GM23338 (cell line): ENCODE data around the gene TJP1.

ENCODE experiments used
- EZH2phosphoT487 ChIP-seq: fragments of 200-600 bp; sonication (generic); IDR thresholded peaks from one replicate; pipeline ENCODE4 v1.8.1; 2018; ENCODE audit warnings: antibody characterized with exemption; ENCODE audit not compliant: unreplicated experiment
- REST ChIP-seq: IDR thresholded peaks from one replicate; pipeline ENCODE4 v1.6.1; 2018; ENCODE audit warnings: antibody characterized with exemption; ENCODE audit not compliant: unreplicated experiment
- TF ChIP-seq, protein P1 (sequence below), 2 experiments: fragments of 200-600 bp in 1 of 2; sonication (generic) in 1 of 2; conservative IDR thresholded peaks; 2 replicates each; pipeline versions ENCODE4 v1.5.1 to v1.6.1; 2016 to 2017; ENCODE audit warnings: antibody characterized with exemption in 2 of 2, low read depth in 2 of 2, mild to moderate bottlenecking in 2 of 2, moderate library complexity in 1 of 2

- TF ChIP-seq, protein P1, sequence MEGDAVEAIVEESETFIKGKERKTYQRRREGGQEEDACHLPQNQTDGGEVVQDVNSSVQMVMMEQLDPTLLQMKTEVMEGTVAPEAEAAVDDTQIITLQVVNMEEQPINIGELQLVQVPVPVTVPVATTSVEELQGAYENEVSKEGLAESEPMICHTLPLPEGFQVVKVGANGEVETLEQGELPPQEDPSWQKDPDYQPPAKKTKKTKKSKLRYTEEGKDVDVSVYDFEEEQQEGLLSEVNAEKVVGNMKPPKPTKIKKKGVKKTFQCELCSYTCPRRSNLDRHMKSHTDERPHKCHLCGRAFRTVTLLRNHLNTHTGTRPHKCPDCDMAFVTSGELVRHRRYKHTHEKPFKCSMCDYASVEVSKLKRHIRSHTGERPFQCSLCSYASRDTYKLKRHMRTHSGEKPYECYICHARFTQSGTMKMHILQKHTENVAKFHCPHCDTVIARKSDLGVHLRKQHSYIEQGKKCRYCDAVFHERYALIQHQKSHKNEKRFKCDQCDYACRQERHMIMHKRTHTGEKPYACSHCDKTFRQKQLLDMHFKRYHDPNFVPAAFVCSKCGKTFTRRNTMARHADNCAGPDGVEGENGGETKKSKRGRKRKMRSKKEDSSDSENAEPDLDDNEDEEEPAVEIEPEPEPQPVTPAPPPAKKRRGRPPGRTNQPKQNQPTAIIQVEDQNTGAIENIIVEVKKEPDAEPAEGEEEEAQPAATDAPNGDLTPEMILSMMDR (conservative IDR thresholded peaks at IDR 0.05; ENCODE audit: low read depth in 2 of 2), result no peak
- TF ChIP-seq EZH2phosphoT487 (no peak), REST (no peak)
These were observed 144.3 kb downstream of the TJP1 start for GRCh38 chr15:29677871-29678461.
